Superior temporal gyrus (tissue), 1 donor: ENCODE results near the gene TMEM129.
A peak's percentile ranks its signal among the peaks of the same experiment; 100 is the strongest.
"Not testable (repeated sequence)": the region's sequence is repeated elsewhere in the genome, so short reads cannot be mapped to it uniquely, and the experiment has no call there.

ENCODE experiments used
- DNase-seq: peaks from one replicate; pipeline ENCODE4 v3.0.0-alpha.2; 2016; ENCODE audit errors: extremely low spot score

Gene TMEM129

DNA sequence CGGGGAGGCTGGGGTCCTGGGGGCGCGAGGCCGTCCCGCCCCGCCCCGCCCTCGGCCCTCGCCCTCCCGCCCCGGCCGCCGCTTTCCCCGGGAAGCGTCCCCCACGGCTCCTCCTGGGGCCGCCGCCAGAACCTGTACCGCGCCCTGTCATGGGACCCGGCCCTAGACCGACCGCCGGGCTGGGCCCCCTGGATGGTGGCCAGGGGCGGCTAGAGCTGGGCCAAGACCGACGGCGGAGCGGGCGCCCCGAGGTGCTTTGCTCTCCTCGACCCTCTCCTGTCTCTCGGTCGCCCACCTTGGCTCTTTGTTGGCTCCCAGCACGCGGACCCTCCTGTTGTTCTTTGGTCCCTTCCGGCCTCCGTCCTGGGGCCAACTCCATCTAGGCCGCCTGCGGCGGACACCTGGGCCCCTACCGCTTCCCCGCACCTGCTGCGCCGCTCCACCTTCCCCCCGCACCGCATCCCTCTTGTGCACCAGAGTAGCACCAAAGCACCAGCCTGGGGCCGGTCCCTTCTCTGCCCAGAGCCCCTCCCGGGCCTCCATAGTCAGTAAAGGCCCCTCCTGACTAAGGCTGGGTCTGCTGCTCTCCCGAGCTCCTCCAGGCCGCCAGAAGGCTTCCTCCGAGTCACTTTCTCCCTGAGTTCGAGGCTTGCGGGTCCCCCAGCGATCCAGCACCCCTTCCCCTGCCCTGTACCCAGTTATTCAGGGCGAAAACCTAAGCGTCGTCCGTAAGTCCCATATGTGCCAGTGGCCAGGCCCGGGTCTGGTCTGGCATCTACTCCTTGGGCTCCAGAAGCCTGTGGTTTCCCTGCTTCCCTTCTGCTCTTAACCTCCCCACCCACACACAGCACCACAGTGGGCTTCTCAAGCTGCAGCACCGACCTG is 785 bp upstream of the TMEM129 start:
- no peak for DNase-seq

DNA sequence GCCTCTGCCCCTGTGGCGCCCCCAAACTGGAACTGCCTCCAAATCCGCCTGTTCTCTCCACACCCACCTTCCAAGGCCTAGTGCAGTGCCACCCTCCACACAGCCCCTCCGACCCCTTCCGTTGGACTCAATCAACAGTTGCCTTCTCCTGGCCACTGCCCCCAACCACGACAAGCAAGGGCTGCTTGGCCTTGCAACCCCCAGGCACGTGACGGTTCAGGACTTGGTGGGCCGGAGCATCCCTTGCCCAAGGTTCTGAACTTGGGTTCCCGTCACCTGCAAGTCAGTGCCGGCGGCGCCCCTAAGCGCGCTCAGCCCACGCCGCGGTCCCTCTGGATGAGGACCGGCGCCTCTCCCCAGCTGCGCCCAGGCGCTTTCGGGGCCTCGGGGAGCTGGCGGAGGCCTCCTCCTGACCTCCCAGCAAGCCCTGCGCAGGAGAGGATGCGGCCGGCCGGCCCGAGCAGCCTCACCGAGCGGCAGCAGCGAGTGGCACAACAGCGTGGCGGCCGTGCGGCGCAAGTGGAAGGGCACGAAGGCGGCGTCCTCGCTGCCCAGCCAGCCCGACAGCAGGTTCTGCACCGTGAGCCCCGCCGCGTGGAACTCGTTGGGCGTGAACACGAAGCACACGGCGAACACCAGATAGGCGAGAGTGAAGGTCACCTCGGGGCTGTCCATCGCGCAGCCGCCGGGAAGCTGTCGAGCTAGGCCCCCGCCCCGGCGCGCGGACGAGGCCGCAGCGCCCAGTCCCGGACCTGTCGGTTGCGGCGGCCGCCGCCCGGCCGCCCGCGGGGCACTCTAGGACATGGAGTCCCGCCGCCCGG is 750 bp downstream of the TMEM129 start:
- no peak for DNase-seq

DNA sequence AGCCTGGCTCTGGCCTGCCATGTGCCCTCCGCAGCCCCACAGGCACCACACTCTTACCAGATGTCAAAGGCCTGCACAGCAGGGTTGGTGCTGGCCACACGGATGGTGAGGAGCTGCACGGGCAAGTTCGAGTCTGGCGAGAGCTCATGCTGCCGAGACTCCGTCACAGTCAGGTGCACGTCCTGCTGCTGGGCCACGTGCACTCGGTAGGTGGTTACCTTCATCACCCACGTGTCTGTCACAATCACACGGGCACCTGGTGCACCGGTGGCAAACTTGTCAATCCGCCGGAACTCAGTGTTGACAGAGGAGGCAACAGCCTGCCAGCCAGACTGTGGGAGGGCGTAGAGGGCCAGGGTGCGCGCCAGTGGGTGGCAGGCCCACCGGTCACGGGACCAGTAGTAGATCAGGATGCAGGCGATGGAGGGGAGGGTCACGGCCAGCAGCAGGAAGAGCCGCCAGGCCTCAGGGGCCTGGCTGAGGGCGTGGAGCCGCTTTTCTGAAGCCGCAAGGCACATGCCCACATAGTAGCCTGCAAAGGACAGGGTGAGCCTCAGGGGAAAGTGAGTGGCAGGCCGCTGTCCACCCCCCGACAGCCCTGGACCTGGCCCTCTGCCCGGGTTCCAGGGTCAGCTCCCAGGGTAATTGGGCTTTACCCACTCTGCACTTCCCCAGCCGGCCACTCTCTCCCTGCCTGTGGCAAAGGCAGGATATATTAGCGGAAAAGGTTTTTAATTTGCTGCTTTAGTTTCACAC is 2.9 kb downstream of the TMEM129 start:
- DNase-seq: no peak

DNA sequence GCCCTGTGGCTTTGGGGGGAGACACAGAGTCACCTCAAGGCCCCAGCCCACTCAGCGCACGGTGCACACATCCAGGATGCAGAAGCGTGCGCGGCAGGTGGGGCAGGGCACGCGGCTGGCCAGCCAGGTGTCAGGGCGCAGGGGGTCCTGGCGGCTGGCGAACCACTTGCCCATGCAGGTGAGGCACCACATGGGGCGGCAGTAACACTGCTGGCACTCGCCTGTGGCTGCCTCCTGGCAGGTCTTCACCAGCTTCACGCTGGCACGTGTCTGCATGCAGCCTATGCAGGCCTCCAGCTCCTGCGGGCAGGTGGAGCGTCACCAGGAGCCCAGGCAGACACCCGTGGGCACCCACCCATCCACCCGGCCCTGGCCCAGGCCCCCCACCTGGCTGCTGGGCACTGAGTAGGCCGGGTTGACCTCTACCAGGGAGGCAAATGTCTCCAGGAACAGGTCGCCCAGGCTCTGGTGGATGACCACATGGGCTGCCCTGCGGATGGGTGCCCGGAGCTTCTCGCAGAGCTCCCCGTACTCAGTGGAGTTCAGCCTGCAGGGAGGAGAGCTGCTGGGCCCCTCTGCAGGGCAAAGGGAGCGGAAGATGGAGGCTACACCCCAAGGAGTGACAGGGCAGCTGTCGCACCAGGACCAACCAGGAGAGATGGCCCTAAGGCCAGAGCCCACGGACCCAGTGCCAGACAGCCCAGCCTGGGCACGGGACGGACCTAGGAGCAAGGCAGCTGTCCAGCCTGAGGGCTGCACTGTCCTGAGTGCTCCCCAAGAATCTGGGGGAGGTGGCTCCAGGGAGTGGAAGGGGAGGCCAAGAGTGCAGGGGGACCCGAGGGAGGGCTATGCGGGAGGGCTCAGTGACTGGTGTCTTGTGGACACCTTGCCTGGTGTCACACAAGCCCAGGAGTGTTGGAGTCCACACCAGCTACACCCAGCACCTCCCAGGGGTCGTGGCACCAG is 3.7 kb downstream of the TMEM129 start:
- DNase-seq: no peak

DNA sequence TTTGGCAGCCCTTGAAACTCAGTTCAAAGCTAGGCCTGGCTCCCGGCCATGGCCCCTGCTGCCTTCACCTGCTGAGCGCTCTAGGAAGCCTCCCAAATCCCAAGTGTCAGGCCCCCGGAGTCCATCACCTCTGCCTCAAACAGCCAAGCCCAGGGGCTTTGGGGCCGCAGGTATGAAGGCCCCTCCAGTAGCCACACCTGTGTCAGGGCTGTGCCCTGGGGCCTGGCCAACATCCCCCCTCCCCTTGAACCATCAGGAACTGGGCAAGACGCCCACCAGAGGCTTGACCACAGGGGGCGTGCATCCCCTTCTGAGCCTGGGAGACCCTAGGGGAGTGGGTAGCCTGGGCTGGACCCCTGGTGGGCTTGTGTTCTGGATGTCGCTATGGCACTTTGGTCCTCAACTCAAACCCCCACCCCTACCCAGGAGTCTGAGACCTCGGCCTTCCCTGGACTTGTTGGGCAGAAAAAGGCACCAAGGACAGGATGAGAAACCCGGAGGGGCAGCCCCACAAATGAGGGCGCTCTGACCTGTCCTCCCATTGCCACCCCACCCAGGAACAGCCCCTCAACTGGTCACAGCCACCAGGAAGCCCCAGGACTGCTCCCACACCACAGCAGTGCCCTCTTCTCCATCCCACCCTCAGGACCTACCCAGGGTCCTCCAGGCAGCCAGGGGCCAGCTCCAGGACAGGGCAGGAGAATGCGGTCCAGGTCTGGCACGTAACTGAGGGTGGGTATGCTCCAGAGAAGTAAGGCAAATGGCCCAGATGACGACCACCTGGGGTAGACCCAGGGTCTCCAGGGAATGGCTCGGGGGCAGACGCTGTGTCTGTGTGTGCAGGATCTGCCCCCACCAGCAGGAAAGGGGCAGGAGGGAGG is 4.8 kb downstream of the TMEM129 start:
- no peak for DNase-seq

DNA sequence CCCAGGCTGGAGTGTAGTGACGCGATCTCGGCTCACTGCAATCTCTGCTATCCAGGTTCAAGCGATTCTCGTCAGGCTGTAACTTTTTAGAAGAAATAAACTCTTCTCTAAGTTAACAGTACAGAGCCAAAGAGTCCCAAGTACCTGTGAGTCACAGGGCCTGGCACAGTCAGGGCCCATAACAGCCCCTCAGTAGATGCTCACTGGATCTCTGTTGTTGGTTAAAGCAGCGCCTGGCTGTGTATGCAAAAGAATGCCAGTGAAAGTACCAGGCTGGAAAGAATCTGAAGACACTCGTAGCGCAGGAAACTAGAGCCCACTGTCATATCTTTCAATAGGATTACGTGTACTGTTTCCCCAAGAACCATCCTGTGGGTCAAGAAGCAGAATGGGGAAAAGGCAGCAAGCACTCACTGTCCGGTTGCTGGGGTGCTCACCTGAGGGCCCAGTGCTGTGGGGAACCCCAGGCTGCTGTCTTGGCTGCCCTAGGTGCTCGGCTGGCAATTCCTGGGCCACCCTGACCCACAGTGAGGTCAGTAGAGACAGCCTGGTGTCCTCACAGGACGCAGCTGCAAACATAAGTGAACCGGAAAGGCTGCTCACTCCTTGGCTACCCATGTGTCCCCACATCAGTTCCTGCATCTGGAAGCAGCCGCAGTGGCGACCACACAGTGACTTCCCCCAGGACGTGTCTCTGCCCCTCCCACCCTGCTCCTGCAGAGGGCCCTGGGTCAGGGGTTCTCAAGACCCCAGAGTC is 5.9 kb downstream of the TMEM129 start:
- no peak for DNase-seq

DNA sequence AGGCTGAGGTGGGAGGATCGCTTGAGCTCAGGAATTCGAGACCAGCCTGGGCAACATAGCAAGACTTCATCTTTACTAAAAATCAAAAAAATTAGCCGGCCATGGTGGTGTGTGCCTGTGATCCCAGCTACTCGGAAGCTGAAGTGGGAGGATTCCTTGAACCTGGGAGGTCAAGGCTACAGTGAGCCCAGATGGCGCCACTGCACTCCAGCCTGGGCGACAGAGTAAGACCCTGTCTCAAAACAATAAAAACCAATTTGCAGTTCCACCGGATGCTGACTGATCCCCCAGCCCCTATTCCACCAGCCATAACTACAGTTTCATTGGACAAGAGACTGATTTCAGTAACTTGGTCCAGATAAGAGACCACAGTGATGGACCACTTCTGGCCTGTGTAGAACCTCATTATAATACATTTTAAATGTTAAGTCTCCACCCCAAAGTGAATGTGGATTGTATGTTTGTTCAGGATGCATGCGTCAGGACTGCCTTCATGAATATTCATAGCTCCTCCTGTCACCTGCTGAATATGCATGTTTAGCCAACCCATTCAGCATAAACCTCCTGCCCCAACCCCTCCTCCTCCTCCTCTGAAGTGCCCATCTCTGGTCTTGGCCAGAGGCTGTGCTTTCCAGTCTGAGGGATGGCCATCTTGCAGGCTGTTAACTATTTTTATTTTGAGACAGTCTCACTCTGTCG is 6.7 kb downstream of the TMEM129 start:
- no peak for DNase-seq

DNA sequence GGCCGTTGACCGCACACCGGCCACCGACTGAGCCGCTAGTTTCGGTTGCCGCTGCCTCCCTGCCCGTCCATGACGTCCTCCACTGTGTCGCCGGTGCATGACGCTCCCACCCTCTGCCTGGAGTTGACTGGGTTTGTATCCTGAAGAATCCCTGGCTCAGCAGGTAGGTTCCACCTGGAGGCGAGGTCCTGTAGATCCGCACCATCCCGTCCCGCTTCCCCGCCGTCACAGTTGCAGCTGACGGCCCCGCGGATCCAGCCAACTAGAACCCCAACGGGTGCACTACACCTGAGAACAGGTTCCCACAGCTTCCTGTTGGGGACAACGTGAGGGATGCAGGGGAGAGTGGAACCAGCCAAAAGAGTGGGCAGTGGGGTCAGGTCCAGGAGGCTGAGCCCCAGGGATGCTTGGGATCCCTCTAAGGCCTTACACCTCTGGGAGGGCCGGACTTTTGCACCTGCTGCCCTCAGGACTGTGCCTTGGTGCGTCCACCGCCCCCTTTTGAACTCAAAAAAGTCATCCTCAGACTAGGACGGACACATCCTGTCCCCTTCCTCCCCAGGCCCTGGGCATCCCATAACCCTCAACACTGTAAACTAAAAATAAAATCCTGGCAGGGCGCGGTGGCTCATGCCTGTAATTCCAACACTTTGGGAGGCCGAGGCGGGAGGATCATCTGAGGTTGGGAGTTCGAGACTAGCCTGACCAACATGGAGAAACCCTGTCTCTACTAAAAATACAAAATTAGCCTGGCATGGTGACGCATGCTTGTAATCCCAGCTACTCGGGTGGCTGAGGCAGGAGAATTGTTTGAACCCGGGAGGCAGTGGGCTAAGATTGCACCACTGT is 7.9 kb downstream of the TMEM129 start:
- no peak for DNase-seq

DNA sequence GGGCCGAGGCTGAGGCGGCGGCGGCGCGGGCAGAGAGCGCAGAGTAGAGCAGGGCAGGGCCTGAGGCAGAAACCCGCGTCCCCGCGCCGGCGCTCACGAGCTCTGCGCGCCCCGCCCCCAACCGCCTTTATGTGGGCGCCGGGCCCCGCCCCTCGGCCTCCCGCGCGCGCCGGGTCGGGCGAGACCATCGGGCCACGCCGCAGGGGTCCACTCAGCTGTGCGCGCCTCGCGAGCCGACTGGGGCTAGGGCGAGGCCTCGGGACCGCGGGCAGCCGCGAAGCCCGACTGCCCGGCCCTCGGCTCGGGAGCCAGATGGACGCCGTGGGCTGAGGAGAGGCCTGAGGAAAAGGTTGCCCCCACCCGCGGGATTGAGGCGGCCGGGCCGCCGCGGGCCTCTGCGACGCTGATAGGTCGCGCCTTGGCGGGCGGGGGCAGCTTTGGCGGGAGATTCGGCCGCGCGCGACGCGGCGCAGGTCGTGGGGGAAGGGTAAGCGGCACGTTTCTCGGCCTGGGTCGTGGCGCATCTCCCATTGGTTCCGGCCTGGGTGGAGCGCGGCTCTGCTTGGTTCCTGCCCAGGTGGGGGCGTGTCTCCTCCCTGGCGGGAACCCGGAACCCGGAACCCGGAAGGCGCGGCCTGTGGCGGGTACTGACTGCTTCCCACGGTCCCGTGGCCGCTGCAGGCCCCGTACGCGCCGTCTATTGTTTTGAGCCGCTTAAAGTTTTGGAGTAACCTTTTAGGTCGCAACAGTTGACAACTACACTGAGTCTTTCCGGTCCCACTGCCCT is 8.7 kb downstream of the TMEM129 start, which contains the start of gene SLBP:
SLBP (minus strand) TSS at position 104 of the 787 bp plus-strand sequence. CDS start 131 bp downstream, outside the sequence.
- DNase-seq: peak; percentile 80

DNA sequence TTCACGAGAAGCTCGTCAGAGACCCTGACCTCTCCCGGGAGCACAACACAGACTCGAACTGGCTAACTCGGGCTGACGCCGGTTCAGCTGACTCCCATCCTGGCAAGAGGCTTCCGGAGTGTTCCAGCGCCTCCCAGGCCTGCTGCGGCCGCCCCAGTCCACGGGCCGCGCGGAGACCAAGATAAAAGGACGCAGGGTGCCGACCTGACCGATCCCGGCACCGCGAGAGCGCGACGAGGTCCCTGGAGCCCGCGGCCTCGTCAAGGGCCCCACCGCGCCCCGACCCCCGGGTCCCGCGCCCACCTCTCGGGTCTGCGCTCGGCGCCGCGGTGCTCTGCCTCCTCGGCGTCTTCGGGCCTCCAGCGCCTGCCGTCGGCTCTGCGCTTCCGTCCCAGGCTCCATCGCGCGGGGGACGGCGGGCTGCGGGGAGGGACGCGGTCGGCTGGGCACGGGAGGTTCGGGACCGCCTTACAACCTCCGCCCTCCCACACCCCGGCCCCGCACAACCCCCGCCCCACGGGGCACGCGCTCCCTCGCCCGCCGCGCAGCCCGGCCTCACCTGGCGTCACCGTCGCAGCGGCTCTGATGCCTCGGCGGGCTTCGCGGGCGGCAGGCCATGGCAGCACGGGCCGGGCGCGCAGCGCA is 9.4 kb downstream of the TMEM129 start:
- peak; percentile 38 for DNase-seq

DNA sequence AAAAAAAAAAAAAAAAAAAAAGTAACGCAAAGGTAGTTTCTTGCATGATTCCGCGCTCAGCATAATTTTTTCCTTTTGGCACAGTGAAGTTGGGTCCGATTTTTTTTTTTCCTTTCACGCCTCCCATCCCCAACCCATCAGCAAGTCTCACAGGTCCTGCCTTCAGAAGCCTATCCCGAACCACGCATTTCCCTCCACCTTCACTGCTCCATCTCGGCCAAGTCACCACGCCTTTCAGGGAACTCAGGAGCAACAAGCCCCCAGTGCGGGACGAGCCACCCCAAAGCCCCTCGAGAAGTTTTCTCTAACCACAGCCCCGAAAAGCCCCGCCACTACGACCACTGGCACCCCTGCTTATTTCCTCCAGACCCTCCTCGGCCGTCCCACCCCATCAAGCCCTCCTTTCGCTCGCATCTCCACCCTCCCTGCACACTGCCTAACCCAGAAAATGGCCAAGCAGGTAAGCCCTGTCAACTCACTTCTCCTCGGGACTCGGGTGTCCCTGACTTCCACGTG is 10.0 kb downstream of the TMEM129 start:
- no peak for DNase-seq

DNA sequence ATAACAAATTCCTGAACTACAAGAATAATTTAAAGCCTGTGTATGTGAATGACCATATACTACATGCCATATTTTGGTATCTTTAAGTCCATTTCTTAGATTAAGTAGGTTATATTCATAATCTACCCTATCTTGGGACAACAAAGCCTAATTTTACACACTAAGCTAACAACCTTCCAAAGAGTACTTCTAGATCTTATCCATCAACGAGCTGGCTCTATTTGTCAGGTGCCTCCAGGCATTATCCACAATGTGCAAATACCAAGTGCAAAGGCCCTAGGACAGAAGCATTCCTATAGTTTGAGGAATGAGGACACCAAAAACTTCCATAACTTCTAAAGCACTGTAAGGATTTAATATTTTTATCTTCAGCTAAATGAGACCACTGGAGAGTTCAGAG is 12.5 kb downstream of the TMEM129 start:
- no peak for DNase-seq

DNA sequence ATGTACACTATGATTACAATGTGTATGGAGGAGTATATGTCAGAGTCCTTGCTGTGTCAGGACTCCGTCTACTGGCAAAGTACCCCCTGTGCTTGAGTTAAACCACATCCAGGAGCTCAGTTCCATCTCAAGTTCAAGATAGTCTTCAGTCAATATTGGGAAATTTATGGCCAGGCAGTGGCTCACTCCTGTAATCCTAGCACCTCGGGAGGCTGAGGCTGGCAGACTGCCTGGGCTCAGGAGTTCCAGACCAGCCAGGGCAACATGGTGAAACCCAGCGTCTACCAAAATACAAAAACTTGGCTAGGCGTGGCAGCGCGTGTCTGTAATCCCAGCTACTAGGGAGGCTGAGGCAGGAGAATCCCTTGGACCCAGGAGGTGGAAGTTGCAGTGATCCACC is 14.8 kb downstream of the TMEM129 start:
- no peak for DNase-seq

DNA sequence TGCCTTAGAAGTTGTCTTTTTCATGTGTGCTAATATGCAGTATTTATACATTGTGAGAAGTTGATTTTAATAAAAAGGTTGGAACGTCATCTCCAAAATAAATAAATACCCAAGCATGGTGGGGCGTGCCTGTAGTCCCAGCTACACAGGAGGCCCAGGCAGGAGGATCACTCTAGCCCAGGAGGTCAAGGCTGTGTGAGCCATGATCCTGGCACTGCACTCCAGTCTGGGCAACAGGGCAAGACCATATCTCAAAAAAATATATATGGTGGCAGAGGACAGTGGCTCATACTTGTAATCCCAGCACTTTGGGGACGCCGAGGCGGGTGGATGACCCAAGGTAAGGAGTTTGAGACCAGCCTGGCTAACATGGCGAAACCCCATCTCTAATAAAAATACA is 15.4 kb downstream of the TMEM129 start:
- DNase-seq: no peak

DNA sequence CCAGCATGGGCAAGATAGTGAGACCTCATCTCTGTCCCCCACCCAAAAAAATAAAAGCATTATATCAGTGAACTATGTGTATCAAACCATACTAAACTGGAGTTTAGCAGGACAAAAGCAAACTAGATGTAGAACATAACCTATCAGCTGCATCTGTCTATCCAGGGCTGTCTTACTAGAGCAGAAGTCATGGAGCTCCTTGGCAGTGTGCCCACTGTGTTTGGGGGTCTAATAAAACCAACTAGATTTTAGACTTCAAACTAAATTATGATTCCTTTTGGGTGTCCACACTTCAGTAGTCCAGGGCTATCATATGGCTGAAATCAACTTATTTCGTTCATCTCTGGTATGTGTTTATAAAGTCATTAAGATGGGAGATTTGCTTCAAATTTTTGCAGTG is 17.3 kb downstream of the TMEM129 start:
- DNase-seq: no peak

DNA sequence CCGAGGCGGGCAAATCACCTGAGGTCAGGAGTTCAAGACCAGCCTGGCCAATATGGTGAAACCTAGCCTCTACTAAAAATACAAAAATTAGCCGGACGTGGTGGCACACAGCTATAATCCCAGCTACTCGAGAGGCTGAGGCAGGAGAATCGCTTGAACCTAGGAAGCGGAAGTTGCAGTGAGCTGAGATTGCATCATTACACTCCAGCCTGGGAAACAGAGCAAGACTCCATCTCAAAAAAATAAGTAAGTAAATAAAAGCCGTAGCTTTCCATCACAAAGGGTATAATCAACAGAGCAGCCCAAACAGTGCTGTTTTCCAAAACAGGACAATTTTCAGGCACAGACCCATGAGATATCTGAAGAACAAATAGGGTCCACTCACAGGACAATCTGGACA is 19.5 kb downstream of the TMEM129 start:
- not testable (repeated sequence) for DNase-seq
